ENCODE measurements around the gene AKT1.
A peak's percentile ranks its signal among the peaks of the same experiment; 100 is the strongest.

Gene AKT1

DNA sequence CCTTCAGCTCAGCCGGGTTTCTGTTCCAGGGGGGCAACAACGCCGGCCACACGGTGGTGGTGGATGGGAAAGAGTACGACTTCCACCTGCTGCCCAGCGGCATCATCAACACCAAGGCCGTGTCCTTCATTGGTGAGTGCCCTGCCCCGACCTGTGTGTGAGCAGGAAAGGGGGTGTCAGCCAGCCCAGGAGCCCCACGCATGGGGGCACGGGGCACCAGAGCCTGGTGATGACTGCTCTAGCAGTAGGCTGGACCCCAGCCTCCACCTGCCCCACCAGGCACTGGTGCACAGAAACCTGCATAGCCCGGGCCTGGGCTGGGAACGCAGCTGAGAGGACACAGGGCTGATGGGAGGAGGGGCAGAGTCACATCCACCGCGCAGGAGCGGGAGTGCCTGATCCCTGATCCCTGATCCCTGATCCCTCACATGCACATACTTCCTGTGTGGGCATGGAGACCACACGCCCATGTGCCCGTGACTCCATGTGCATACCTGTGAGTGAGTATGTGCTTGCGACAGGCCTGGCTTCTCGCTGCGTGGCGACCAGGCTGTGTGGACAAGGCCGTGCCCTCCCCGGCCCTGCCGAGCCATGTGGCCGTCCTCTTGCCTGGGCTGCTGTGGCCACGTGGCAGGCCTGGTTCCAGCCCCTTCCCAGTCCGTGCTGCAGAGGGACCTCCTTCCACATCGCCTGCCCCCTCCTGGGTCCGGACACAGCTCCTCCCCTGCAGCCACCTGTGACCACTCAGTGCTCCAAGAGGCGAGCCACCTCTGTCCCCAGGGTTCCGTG is 60.4 kb downstream of the AKT1 start:
- no peak for DNase-seq (ENCODE audit: low read depth)
- TF ChIP-seq, protein P1, sequence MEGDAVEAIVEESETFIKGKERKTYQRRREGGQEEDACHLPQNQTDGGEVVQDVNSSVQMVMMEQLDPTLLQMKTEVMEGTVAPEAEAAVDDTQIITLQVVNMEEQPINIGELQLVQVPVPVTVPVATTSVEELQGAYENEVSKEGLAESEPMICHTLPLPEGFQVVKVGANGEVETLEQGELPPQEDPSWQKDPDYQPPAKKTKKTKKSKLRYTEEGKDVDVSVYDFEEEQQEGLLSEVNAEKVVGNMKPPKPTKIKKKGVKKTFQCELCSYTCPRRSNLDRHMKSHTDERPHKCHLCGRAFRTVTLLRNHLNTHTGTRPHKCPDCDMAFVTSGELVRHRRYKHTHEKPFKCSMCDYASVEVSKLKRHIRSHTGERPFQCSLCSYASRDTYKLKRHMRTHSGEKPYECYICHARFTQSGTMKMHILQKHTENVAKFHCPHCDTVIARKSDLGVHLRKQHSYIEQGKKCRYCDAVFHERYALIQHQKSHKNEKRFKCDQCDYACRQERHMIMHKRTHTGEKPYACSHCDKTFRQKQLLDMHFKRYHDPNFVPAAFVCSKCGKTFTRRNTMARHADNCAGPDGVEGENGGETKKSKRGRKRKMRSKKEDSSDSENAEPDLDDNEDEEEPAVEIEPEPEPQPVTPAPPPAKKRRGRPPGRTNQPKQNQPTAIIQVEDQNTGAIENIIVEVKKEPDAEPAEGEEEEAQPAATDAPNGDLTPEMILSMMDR (IDR thresholded peaks at IDR 0.05; ENCODE audit: low read depth, low read length, missing control alignments), result no peak
- no peak overlapping the region for H3K4me3 ChIP-seq (ENCODE audit: low read depth, low read length)

DNA sequence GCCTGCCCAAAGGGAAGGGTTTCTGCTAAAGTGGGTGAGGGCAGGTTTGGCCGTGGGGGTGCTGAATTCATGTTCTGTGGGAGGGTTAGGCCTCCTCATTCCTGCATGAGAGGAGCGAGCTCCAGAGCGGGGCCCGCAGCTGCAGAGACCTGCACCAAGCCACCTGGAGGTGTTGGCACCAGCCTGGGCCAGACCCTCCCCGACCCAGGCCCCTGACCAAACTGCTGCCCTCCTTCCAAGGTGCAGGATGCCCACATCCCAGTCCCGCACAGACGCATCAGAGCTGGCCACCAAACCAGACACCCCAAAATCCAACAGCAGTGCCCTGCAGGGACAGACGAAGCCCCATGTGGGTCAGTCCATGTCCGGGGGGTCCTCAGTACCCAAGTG is 61.0 kb downstream of the AKT1 start:
- DNase-seq (ENCODE audit: low read depth), result no peak
- TF ChIP-seq, protein P1 (IDR thresholded peaks at IDR 0.05; ENCODE audit: low read depth, low read length, missing control alignments), result no peak
- H3K4me3 ChIP-seq (ENCODE audit: low read depth, low read length), result no peak overlapping the region

- no peak for DNase-seq (ENCODE audit: low read depth)
- no peak overlapping the region for H3K4me3 ChIP-seq (ENCODE audit: low read depth, low read length)
- TF ChIP-seq, protein P1 (IDR thresholded peaks at IDR 0.05; ENCODE audit: low read depth, low read length, missing control alignments), result no peak
Measured at GRCh38 chr14:104734051-104734587, 61.4 kb downstream of the AKT1 start.

DNA sequence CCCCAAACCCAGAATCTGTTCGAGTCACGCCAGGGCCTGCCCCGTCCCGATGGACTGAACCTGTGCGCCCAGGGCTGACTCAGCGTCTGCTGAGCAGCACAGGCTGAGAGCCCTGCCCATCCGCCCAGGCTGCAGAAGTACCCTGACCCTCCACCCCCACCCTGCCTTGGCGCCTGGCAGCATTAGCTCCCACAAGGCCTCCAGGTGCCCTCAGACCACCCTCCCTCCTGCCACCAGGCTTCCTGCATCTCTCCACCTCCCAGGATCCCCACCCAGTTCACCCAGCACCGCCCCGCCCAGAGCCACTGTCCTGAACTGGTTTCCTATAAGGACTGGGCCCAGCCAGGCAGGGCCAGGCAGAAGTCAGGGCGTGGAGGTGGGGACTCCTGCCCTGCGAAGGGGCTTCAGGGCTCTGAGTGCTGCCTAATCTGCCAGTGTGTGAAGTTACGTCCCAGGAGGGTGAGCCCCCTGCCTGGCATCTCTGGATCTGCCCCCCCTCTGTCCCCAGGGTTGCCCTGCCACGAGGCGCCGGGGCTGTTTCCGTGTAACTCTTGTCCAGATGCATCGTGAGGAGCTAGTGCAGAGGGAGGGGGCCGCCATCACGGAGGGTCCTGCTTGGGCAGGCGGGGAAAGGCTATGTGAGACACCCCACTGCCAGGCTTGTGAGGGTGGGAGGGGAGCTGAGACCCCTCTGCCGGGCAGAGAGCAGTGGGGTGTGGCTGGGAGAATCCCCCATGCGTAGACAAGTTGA is 62.4 kb downstream of the AKT1 start:
- DNase-seq (ENCODE audit: low read depth), result no peak
- TF ChIP-seq, protein P1 (IDR thresholded peaks at IDR 0.05; ENCODE audit: low read depth, low read length, missing control alignments), result no peak
- H3K4me3 ChIP-seq (ENCODE audit: low read depth, low read length), result no peak overlapping the region

DNA sequence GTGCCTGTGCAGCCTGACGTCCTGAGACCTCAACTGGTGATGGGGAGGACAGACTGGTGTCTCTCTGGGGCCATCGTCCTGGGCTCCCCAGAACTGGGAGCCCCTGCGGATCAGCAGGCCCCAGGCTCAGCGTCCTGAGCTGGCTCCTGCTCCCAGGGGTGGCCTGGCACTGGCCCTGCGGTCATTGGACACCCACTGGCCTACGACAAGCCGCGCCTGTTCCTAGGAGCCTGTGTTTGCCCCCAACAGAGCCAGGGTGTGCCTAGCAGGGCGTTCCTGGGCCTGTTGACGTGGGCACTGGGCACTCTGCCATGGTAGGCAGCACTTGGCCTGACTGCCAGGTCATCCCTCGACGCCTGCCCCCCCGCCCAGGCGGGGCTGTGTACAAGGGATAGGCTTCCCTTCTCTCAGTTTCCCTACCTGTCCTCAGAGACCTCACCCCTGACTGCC is 63.2 kb downstream of the AKT1 start:
- no peak for DNase-seq (ENCODE audit: low read depth)
- H3K4me3 ChIP-seq (ENCODE audit: low read depth, low read length), result no peak overlapping the region
- TF ChIP-seq, protein P1 (IDR thresholded peaks at IDR 0.05; ENCODE audit: low read depth, low read length, missing control alignments), result no peak

DNA sequence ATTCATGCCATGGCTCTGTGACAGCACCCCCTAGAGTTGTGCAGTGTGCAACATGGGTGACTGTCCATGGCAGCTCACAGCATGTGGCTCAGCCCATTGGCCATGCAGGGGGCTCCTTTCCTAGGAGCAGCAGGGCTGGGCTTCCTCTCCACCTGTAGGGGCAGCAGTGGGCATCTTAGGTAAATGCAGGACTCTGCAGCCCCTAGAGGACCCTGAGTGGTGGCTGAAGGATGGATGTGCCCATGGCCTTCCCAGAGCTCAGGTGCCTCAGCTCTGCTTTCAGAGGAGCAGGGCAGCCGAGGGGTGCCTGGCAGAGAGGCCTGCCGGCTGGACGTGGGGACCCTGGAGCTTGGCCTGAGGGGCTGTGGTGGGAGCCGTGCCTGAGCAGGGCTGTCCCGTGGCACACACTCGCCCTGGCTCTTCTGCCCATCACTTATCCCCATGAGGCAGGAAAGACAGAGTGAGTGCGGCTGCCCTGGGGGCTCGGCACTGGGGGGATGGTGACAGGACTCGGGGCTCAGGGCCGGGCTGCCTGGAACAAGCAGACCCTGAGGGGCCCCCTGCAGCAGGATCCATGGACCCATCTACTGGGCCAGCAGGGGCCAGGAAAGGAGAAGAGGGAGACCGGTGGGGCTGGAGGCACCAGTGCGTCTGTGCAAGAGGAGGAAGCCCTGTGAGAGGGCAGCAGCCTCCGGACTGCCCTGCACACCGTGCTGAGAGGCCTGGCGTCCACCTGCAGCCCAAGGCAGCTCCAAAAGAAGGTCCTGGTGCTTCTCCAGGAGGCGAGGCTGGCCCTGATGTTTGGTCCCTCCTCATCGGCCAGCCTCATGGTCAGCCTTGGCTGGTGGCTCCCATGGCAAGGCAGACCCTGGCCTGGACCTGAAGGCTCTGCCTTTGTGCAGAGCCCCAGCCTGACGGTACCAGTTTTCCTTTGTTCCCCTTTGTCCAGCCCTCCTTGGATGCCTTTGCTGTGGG is 63.9 kb downstream of the AKT1 start:
- H3K4me3 ChIP-seq (ENCODE audit: low read depth, low read length), result no peak overlapping the region
- TF ChIP-seq, protein P1 (IDR thresholded peaks at IDR 0.05; ENCODE audit: low read depth, low read length, missing control alignments), result peak; percentile 45
- DNase-seq (ENCODE audit: low read depth), result no peak

Measured in GM12864 (cell line).